ENCODE measurements around the gene SLC28A3.

The SLC28A3 gene

DNA sequence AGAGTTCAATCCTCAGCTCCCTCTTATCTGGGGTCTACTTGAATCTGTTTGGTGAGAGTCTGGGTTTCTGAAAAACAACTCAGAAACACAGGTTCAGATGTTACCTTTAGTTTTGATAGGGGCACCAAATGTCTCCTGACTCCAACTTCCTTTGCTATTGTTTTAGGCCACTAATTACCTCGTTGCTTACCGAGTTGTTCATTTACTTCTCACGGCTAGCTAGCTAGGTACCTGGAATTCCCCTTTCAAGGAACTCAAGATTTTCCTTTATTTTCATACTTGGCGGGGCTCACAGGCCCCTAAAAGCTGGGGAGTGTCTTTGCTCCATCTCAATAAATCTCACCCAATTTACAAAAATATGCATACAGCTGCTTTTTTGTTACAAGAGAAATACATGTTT lies 111.4 kb downstream of the SLC28A3 start:
- no peak for TF ChIP-seq GATA1 (IDR thresholded peaks at IDR 0.05; ENCODE audit: low read depth, low read length)
- TF ChIP-seq POLR2A (IDR thresholded peaks at IDR 0.05; ENCODE audit: low read length), result no peak
- no peak for DNase-seq

DNA sequence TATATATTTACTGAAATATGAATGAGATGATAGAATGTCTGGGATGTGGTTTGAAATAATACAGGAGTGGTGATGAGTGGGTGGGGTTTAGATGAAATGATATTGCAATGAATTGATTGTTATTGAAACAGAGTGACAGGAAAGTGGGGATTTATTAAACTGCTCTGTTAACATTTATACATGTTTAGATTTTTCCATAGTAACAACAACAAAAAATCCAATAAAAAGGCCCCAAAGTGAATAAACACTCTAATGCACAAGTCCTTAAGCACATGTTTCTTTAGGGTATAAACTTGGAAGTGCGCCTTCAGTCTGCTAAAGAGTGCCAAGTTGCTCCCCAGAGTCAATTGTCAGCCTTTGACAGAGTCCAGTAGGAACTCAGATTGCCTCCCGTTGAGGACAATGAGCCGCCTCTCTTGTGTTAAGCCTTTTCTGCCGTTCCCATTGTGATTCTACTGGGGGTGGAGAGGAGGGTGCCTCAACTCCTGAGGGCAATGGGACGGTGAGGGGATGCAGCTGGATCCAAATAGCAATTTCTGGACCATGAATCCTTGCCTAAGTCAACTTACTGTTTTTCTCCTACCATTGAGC lies 112.3 kb downstream of the SLC28A3 start:
- TF ChIP-seq GATA1 (IDR thresholded peaks at IDR 0.05; ENCODE audit: low read depth, low read length), result no peak
- no peak for TF ChIP-seq POLR2A (IDR thresholded peaks at IDR 0.05; ENCODE audit: low read length)
- DNase-seq, result no peak

DNA sequence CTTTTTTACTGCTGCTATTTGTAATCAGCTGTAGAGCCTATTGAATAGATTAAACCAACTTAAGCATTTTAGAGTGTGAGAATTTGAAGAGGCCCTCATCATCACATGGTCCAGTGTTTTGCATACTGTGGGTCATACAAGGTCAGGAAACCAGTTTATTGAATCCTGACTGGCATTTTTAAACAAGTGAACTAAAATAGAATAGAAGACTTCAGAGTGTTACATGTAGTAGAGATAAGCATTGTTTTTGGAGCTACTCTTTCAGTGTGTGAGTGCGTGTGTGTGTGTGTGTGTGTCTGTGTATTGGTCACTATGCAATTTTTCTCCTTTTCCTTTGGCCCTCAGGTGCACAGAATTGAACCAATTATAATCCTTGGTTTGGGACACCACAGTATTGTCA lies 114.4 kb downstream of the SLC28A3 start:
- TF ChIP-seq POLR2A (IDR thresholded peaks at IDR 0.05; ENCODE audit: low read length) (no peak), GATA1 (IDR thresholded peaks at IDR 0.05; ENCODE audit: low read depth, low read length) (no peak)

More for the DNA sequence above, 114.4 kb downstream of the SLC28A3 start:
- DNase-seq, result no peak
